ENCODE measurements around the gene BLOC1S2. TPM values are rescaled to one million over a fixed set of nuclear protein-coding genes. Genes with fewer than 3 reads are reported as not detected.

Gene BLOC1S2
- total and polyA plus RNA-seq, 4 donors, result 18.0 to 54.2 (median 47.1) TPM

DNA sequence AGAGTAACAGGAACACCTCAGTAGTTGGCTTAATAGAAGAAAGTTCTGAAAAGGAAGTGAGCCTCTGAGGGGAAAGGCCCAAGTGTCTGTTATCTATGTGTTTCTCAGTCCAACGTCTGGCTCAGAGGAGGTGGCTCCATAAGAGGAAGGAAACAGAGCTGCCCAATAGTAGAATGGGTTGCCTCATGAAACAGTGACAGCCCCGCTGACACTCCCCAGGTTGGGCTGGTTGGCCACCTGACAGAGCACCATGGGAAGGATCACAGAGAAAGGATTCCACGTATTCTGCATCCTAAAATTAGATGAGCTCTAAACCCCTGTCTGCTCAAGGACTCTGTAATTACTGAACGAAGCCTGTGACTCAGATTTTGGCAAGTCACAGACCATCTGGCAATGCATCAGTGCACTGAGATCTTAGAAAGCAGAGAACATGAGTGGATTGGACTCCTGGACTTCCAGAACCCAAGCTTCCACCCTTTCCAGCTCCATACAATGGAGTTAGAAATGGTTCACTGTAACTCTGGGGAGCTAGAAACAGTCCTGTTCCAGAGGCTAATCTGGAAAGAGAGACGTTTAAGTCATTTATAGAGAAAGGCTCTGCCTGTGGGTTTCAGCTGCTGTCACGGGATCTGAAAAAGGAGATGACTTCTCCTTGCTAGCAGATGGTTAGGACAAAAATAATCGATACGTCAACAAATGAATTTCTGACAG, 40.7 kb upstream of the BLOC1S2 start:
- no peak overlapping the region for H3K4me3 ChIP-seq
- H3K9me3 ChIP-seq (ENCODE audit: control insufficient read depth in 4 of 4, insufficient read depth in 3 of 4, low read length in 3 of 4), result no peaks in the 10 kb centered on the region
- peaks cover 0 to 48% (median 19%) of the 10 kb centered on the region in 3 donors for H3K27me3 ChIP-seq (ENCODE audit: control insufficient read depth in 3 of 3, insufficient read depth in 3 of 3, low read length in 2 of 3)
- TF ChIP-seq, protein P1, sequence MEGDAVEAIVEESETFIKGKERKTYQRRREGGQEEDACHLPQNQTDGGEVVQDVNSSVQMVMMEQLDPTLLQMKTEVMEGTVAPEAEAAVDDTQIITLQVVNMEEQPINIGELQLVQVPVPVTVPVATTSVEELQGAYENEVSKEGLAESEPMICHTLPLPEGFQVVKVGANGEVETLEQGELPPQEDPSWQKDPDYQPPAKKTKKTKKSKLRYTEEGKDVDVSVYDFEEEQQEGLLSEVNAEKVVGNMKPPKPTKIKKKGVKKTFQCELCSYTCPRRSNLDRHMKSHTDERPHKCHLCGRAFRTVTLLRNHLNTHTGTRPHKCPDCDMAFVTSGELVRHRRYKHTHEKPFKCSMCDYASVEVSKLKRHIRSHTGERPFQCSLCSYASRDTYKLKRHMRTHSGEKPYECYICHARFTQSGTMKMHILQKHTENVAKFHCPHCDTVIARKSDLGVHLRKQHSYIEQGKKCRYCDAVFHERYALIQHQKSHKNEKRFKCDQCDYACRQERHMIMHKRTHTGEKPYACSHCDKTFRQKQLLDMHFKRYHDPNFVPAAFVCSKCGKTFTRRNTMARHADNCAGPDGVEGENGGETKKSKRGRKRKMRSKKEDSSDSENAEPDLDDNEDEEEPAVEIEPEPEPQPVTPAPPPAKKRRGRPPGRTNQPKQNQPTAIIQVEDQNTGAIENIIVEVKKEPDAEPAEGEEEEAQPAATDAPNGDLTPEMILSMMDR (IDR thresholded peaks at IDR 0.05; ENCODE audit: control extremely low read depth, extremely low read depth), result no peak
- H3K9ac ChIP-seq (ENCODE audit: insufficient read depth in 1 of 2, low read length in 2 of 2), result no peak overlapping the region
- H3K27ac ChIP-seq (ENCODE audit: low read depth in 1 of 2, low read length in 1 of 2), result no peak overlapping the region
- WGBS, 2 donors, result 44 to 47% methylated on average over 8 of the region's 8 CpGs
- DNase-seq (no peak), ATAC-seq (ENCODE audit: insufficient read depth, low FRiP score) (no peak)
- H3K4me1 ChIP-seq (ENCODE audit: control insufficient read depth in 5 of 5, insufficient read depth in 5 of 5, low read length in 5 of 5), result no peaks in the 10 kb centered on the region
- no peaks in the 10 kb centered on the region for H3K36me3 ChIP-seq (ENCODE audit: control insufficient read depth in 4 of 4, insufficient read depth in 4 of 4, low read length in 4 of 4)

DNA sequence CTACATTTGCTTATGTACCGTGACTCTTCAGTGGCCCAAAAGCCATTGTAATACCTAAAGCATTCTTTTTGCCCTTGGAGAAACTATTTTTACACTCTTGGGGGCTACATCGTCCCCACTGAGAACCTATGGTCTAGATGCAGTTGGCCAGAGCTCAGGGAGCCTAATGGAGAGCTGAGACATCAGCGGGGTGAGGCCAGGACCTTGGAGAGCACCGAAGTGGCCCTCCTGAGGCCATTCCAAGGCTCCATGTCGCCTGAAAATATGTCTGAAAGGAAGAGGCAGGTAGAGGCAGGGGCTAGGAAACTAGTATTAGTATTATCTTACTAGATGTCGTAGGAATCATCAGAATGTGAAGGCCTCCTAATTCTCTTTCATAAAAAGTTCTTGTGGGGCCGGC, 38.7 kb upstream of the BLOC1S2 start:
- no peak overlapping the region for H3K27ac ChIP-seq (ENCODE audit: low read depth in 1 of 2, low read length in 1 of 2)
- no peak for DNase-seq
- H3K27me3 ChIP-seq (ENCODE audit: control insufficient read depth in 3 of 3, insufficient read depth in 3 of 3, low read length in 2 of 3), result peaks cover 0 to 33% (median 12%) of the 10 kb centered on the region in 3 donors
- H3K36me3 ChIP-seq (ENCODE audit: control insufficient read depth in 4 of 4, insufficient read depth in 4 of 4, low read length in 4 of 4), result no peaks in the 10 kb centered on the region
- no peak overlapping the region for H3K4me3 ChIP-seq
- WGBS, 2 donors, result 59 to 74% methylated on average over 7 of the region's 7 CpGs
- TF ChIP-seq, protein P1 (IDR thresholded peaks at IDR 0.05; ENCODE audit: control extremely low read depth, extremely low read depth), result no peak
- H3K4me1 ChIP-seq (ENCODE audit: control insufficient read depth in 5 of 5, insufficient read depth in 5 of 5, low read length in 5 of 5), result no peaks in the 10 kb centered on the region
- no peak for ATAC-seq (ENCODE audit: insufficient read depth, low FRiP score)
- H3K9ac ChIP-seq (ENCODE audit: insufficient read depth in 1 of 2, low read length in 2 of 2), result no peak overlapping the region
- H3K9me3 ChIP-seq (ENCODE audit: control insufficient read depth in 4 of 4, insufficient read depth in 3 of 4, low read length in 3 of 4), result no peaks in the 10 kb centered on the region

DNA sequence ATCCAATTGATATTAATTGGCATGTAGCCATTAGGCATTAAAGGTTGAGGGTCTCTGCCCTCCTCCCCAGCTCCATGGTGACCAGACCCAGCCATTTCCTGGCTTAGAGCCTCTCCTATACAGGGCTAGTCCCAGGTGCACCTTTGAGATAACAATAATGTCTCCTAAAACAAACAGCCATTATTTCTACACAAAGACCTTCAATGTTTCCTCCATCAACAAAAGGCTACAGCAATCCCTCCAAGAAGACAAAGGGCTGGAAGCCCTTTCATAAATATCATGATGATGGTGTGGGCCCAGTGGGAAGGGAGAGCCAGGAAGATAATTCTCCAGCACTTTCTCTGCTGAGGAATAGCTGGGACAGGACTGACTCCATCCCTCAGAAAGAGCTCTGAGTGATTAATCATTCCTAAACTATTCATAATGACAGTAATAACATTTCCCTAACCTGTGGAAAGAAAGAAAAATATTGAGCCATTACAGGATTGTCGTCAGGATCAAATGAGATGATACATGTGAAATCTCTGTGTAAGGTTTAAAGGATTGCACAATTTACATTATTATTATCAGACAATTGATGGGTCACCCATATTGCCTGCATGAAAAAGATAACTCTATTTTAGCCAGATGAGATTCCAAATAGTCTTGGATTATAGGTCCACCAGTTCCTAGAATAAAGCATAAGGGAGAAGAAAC, 33.4 kb upstream of the BLOC1S2 start:
- Histone ChIP-seq H3K4me1 (ENCODE audit: control insufficient read depth in 5 of 5, insufficient read depth in 5 of 5, low read length in 5 of 5) (no peaks in the 10 kb centered on the region), H3K9ac (ENCODE audit: insufficient read depth in 1 of 2, low read length in 2 of 2) (no peak overlapping the region), H3K27me3 (ENCODE audit: control insufficient read depth in 3 of 3, insufficient read depth in 3 of 3, low read length in 2 of 3) (peaks cover 0 to 11% (median 8%) of the 10 kb centered on the region in 3 donors), H3K9me3 (ENCODE audit: control insufficient read depth in 4 of 4, insufficient read depth in 3 of 4, low read length in 3 of 4) (no peaks in the 10 kb centered on the region), H3K36me3 (ENCODE audit: control insufficient read depth in 4 of 4, insufficient read depth in 4 of 4, low read length in 4 of 4) (no peaks in the 10 kb centered on the region), H3K27ac (ENCODE audit: low read depth in 1 of 2, low read length in 1 of 2) (no peak overlapping the region), H3K4me3 (no peak overlapping the region)
- DNase-seq (no peak), ATAC-seq (ENCODE audit: insufficient read depth, low FRiP score) (no peak)
- TF ChIP-seq, protein P1 (IDR thresholded peaks at IDR 0.05; ENCODE audit: control extremely low read depth, extremely low read depth), result no peak
- 47 to 71% methylated on average over 1 of the region's 1 CpG for WGBS, 2 donors

All from lung (tissue), 12 donors.